ENCODE measurements around the gene AAK1. TPM values are rescaled to one million over a fixed set of nuclear protein-coding genes. Genes with fewer than 3 reads are reported as not detected.
A peak's percentile ranks its signal among the peaks of the same experiment; 100 is the strongest.

AAK1 gene
- total RNA-seq, 1 experiment from 2014 or later, result 30.6 TPM

GRCh38 chr2:69438580-69438979 lies 205.0 kb downstream of the AAK1 start:
- no peak overlapping the region for H2BK120ac ChIP-seq (ENCODE audit: low read depth, low read length, poor library complexity, severe bottlenecking)
- Mint-ChIP-seq H3K9me3 (peaks cover 0 to 4% of the 10 kb centered on the region in 2 experiments; a peak in 3 of 5 replicates), H3K36me3 (ENCODE audit: insufficient read depth in 1 of 3, low read depth in 3 of 3) (peaks cover 0 to 16% (median 3%) of the 10 kb centered on the region in 3 experiments; a peak in 3 of 7 replicates), H3K4me3 (no peak overlapping the region), H3K27me3 (ENCODE audit: low read depth) (no peaks in the 10 kb centered on the region), H3K4me1 (peaks cover 28 to 31% of the 10 kb centered on the region in 2 experiments), H3K27ac (0 out of 7 replicates have a peak overlapping the region, but pooled peaks of 1 of the 3 experiments have one; percentile 5)
- H3K14ac ChIP-seq (ENCODE audit: insufficient read depth, low read length), result no peak overlapping the region
- no peaks in the 10 kb centered on the region for H4K20me1 ChIP-seq (ENCODE audit: control insufficient read depth, insufficient read depth, insufficient read length)
- H3K79me1 ChIP-seq (ENCODE audit: insufficient read depth, low read depth, low read length, poor library complexity, severe bottlenecking), result no peaks in the 10 kb centered on the region
- H3K9ac ChIP-seq (ENCODE audit: extremely low read depth, insufficient read length, low read length), result no peak overlapping the region
- no peak overlapping the region for H3K4me2 ChIP-seq (ENCODE audit: insufficient read depth, insufficient read length, low read length)
- no peak overlapping the region for H4K91ac ChIP-seq (ENCODE audit: insufficient read length, low read depth, low read length)
- H3K18ac ChIP-seq (ENCODE audit: insufficient read length, low read depth, low read length), result no peak overlapping the region
- no peak overlapping the region for H4K5ac ChIP-seq (ENCODE audit: insufficient read length, low read depth, low read length)
- no peaks in the 10 kb centered on the region for H3K79me2 ChIP-seq (ENCODE audit: insufficient read depth, low read length)
- no CpG with 5 or more reads among the region's 6 CpGs for WGBS (ENCODE audit: extremely low coverage, insufficient read length, low lambda C conversion rate)
- no peak overlapping the region for H3K4ac ChIP-seq (ENCODE audit: low read depth, low read length)
- H3K27ac ChIP-seq (ENCODE audit: insufficient read length, low read depth, low read length), result no peak overlapping the region
- H3K9me3 ChIP-seq (ENCODE audit: control insufficient read depth, low read depth, low read length), result no peaks in the 10 kb centered on the region
- H2AK5ac ChIP-seq (ENCODE audit: insufficient read length, low read length), result no peak overlapping the region
- H2BK5ac ChIP-seq (ENCODE audit: insufficient read length, low read length), result no peak overlapping the region
- no peak for DNase-seq
- no peak overlapping the region for H3K56ac ChIP-seq (ENCODE audit: insufficient read length, low read depth, low read length)
- H3K27me3 ChIP-seq (ENCODE audit: insufficient read depth, low read length), result no peaks in the 10 kb centered on the region
- H4K8ac ChIP-seq (replicated peaks; ENCODE audit: insufficient read length, low read depth, low read length), result no peak overlapping the region
- no peak for TF ChIP-seq CTCF (conservative IDR thresholded peaks at IDR 0.05)
- no peak overlapping the region for H3K23ac ChIP-seq (ENCODE audit: insufficient read length, low read depth, low read length)
- H3T11ph ChIP-seq (ENCODE audit: low read length), result no peak overlapping the region
- no peak overlapping the region for H2BK15ac ChIP-seq (ENCODE audit: low read depth, low read length)
- H2AFZ ChIP-seq (ENCODE audit: low read length), result no peak overlapping the region
- H3K4me1 ChIP-seq (ENCODE audit: insufficient read depth, low read length), result no peaks in the 10 kb centered on the region; the same call in 1 of the 2 replicates
- H2BK20ac ChIP-seq (ENCODE audit: low read depth, low read length, poor library complexity, severe bottlenecking), result no peak overlapping the region
- peaks cover 11% of the 10 kb centered on the region for H3K23me2 ChIP-seq (ENCODE audit: insufficient read length, low read depth, low read length, poor library complexity, severe bottlenecking)
- no peak overlapping the region for H2BK12ac ChIP-seq (ENCODE audit: insufficient read length, low read depth, low read length)
